ENCODE results near the gene PDE6D. TPM values are rescaled to one million over a fixed set of nuclear protein-coding genes. Genes with fewer than 3 reads are reported as not detected.

PDE6D gene
- total and polyA plus RNA-seq, 2 of the 13 experiments (the other 11 are each of a cell fraction or from before 2014, with no cell fraction given) = 14.1 to 23.2 TPM

DNA sequence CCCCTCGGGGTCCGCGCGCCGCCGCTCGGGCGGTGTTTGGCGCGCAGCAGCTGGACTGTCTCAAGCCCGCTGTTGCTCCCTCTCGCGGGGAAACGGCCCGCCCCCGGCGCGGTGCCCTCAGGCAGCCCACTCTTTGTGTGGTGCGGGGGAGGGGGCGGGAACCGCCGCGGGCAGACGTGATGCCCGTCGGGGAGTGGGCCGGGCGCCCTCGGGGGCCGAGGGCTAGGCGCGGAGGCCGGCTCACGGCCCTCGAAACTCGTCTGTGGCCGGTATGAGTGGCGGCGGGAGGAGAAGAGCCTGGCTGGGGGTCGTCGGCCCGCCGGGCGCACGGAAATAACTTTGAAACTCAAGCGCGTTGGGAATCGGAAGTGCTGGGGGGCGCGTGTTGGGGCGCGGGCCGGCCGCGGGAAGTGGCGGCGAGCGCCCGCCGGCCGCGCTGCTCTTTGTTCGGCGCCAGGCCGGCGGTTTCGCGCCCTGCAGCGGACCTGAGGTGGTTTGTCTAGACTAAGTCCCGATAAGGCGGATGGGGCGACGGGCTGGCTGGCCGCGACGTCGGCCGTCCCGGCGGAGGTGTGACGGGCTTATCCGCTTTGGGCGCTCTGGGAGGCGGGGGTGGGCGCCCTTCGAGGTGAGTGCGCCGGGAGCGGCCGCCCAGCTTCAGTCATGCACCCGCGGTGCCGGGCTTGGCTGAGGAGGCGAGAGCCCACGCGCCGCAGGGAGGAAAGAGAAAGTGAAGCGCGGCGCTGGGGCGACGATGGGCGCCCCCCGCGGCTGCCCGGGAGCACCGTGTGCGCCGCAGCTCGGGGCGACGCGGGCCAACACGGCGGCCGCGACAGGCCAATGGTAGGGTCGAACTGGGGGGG lies 72.1 kb downstream of the PDE6D start (continued):
- TF ChIP-seq, protein P1, sequence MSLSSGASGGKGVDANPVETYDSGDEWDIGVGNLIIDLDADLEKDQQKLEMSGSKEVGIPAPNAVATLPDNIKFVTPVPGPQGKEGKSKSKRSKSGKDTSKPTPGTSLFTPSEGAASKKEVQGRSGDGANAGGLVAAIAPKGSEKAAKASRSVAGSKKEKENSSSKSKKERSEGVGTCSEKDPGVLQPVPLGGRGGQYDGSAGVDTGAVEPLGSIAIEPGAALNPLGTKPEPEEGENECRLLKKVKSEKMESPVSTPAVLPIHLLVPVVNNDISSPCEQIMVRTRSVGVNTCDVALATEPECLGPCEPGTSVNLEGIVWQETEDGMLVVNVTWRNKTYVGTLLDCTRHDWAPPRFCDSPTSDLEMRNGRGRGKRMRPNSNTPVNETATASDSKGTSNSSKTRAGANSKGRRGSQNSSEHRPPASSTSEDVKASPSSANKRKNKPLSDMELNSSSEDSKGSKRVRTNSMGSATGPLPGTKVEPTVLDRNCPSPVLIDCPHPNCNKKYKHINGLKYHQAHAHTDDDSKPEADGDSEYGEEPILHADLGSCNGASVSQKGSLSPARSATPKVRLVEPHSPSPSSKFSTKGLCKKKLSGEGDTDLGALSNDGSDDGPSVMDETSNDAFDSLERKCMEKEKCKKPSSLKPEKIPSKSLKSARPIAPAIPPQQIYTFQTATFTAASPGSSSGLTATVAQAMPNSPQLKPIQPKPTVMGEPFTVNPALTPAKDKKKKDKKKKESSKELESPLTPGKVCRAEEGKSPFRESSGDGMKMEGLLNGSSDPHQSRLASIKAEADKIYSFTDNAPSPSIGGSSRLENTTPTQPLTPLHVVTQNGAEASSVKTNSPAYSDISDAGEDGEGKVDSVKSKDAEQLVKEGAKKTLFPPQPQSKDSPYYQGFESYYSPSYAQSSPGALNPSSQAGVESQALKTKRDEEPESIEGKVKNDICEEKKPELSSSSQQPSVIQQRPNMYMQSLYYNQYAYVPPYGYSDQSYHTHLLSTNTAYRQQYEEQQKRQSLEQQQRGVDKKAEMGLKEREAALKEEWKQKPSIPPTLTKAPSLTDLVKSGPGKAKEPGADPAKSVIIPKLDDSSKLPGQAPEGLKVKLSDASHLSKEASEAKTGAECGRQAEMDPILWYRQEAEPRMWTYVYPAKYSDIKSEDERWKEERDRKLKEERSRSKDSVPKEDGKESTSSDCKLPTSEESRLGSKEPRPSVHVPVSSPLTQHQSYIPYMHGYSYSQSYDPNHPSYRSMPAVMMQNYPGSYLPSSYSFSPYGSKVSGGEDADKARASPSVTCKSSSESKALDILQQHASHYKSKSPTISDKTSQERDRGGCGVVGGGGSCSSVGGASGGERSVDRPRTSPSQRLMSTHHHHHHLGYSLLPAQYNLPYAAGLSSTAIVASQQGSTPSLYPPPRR (CRISPR knock-in tag; IDR thresholded peaks at IDR 0.05; ENCODE audit: borderline replicate concordance) = no peak; the same call in 1 of the 2 replicates
- TF ChIP-seq STAT5B (CRISPR knock-in tag; IDR thresholded peaks at IDR 0.05) (no peak), ATF1 (CRISPR knock-in tag; IDR thresholded peaks at IDR 0.05) (no peak), ZNF782 (CRISPR knock-in tag; IDR thresholded peaks at IDR 0.05; ENCODE audit: borderline replicate concordance) (no peak), CBFB (CRISPR knock-in tag; IDR thresholded peaks at IDR 0.05) (peak; percentile 28; the same call in 1 of the 2 replicates), NFYC (CRISPR knock-in tag; IDR thresholded peaks at IDR 0.05) (no peak), REPIN1 (CRISPR knock-in tag; IDR thresholded peaks at IDR 0.05; ENCODE audit: borderline replicate concordance, low read depth) (peak; percentile 9; the same call in 1 of the 2 replicates), KDM2A (CRISPR knock-in tag; IDR thresholded peaks at IDR 0.05; ENCODE audit: borderline replicate concordance, low read depth) (no peak; the same call in 1 of the 2 replicates), ZNF7 (CRISPR knock-in tag; IDR thresholded peaks at IDR 0.05) (no peak; the same call in 1 of the 2 replicates), ARNTL (CRISPR knock-in tag; IDR thresholded peaks at IDR 0.05) (no peak), NKX3-1 (CRISPR knock-in tag; IDR thresholded peaks at IDR 0.05) (no peak), ZNF816 (CRISPR knock-in tag; IDR thresholded peaks at IDR 0.05; ENCODE audit: borderline replicate concordance) (0 out of 2 replicates have a peak, but pooled peaks have one; percentile 10), RNF2 (conservative IDR thresholded peaks at IDR 0.05; ENCODE audit: low read depth) (no peak), ZZZ3 (CRISPR knock-in tag; IDR thresholded peaks at IDR 0.05; ENCODE audit: borderline replicate concordance) (no peak), SRSF9 (IDR thresholded peaks at IDR 0.05; ENCODE audit: borderline replicate concordance, insufficient read depth, low read depth, low read length, poor library complexity, severe bottlenecking) (no peak), KDM5A (IDR thresholded peaks at IDR 0.05; ENCODE audit: borderline replicate concordance, low read length) (no peak), ELF3 (CRISPR knock-in tag; IDR thresholded peaks at IDR 0.05) (no peak), ZNF83 (CRISPR knock-in tag; IDR thresholded peaks at IDR 0.05; ENCODE audit: borderline replicate concordance) (no peak)
- TF ChIP-seq, protein P2, sequence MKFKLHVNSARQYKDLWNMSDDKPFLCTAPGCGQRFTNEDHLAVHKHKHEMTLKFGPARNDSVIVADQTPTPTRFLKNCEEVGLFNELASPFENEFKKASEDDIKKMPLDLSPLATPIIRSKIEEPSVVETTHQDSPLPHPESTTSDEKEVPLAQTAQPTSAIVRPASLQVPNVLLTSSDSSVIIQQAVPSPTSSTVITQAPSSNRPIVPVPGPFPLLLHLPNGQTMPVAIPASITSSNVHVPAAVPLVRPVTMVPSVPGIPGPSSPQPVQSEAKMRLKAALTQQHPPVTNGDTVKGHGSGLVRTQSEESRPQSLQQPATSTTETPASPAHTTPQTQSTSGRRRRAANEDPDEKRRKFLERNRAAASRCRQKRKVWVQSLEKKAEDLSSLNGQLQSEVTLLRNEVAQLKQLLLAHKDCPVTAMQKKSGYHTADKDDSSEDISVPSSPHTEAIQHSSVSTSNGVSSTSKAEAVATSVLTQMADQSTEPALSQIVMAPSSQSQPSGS (CRISPR knock-in tag; IDR thresholded peaks at IDR 0.05) = no peak
- TF ChIP-seq, protein P3, sequence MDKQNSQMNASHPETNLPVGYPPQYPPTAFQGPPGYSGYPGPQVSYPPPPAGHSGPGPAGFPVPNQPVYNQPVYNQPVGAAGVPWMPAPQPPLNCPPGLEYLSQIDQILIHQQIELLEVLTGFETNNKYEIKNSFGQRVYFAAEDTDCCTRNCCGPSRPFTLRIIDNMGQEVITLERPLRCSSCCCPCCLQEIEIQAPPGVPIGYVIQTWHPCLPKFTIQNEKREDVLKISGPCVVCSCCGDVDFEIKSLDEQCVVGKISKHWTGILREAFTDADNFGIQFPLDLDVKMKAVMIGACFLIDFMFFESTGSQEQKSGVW (CRISPR knock-in tag; IDR thresholded peaks at IDR 0.05; ENCODE audit: borderline replicate concordance) = no peak
- TF ChIP-seq, protein P4, sequence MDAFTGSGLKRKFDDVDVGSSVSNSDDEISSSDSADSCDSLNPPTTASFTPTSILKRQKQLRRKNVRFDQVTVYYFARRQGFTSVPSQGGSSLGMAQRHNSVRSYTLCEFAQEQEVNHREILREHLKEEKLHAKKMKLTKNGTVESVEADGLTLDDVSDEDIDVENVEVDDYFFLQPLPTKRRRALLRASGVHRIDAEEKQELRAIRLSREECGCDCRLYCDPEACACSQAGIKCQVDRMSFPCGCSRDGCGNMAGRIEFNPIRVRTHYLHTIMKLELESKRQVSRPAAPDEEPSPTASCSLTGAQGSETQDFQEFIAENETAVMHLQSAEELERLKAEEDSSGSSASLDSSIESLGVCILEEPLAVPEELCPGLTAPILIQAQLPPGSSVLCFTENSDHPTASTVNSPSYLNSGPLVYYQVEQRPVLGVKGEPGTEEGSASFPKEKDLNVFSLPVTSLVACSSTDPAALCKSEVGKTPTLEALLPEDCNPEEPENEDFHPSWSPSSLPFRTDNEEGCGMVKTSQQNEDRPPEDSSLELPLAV (CRISPR knock-in tag; conservative IDR thresholded peaks at IDR 0.05; ENCODE audit: low read depth) = no peak
